HepG2 (cell line): ENCODE results near the gene CRYZL1. TPM values are rescaled to one million over a fixed set of nuclear protein-coding genes. Genes with fewer than 3 reads are reported as not detected.

Experiments used
- EHMT2 ChIP-seq: fragments of 200-600 bp; sonication (generic); IDR thresholded peaks from 2 replicates; pipeline ENCODE4 v1.7.0; 2017; ENCODE audit warnings: antibody characterized with exemption, low read depth, low read length, borderline replicate concordance
- ELF3 ChIP-seq: IDR thresholded peaks from 2 replicates; pipeline ENCODE4 v1.6.1; 2016; ENCODE audit warnings: missing genetic modification reagents, missing compliant biosample characterization
- FOSL2 ChIP-seq: sonication (generic); formaldehyde crosslinking; IDR thresholded peaks from 2 replicates; pipeline ENCODE4 v1.4.0; 2020; ENCODE audit warnings: missing genetic modification reagents
- FOXJ3 ChIP-seq: sonication (generic); formaldehyde crosslinking; IDR thresholded peaks from 2 replicates; pipeline ENCODE4 v1.4.0; 2020; ENCODE audit warnings: missing genetic modification reagents, mild to moderate bottlenecking, borderline replicate concordance
- HES4 ChIP-seq: sonication (generic); formaldehyde crosslinking; IDR thresholded peaks from 2 replicates; pipeline ENCODE4 v1.9.0; 2021; ENCODE audit warnings: mild to moderate bottlenecking, missing genetic modification reagents, borderline replicate concordance
- HOXA3 ChIP-seq: sonication (generic); formaldehyde crosslinking; IDR thresholded peaks from 2 replicates; pipeline ENCODE4 v1.5.0; 2020; ENCODE audit warnings: missing genetic modification reagents
- MAX ChIP-seq: IDR thresholded peaks from 2 replicates; pipeline ENCODE4 v1.6.1; 2012; ENCODE audit warnings: inconsistent platforms
- MTERF4 ChIP-seq: sonication (generic); formaldehyde crosslinking; IDR thresholded peaks from 2 replicates; pipeline ENCODE4 v1.8.0; 2023; ENCODE audit warnings: mild to moderate bottlenecking, missing genetic modification reagents
- MXI1 ChIP-seq: IDR thresholded peaks from 3 replicates; pipeline ENCODE4 v1.6.1; 2012; ENCODE audit warnings: low read depth, low read length, inconsistent platforms, borderline replicate concordance
- NBN ChIP-seq: fragments of 450-650 bp; conservative IDR thresholded peaks from 2 replicates; pipeline ENCODE4 v1.6.1; 2017
- NFYB ChIP-seq: sonication (generic); formaldehyde crosslinking; IDR thresholded peaks from 2 replicates; pipeline ENCODE4 v1.4.0; 2020; ENCODE audit warnings: missing genetic modification reagents
- NR2C2 ChIP-seq: sonication (generic); formaldehyde crosslinking; IDR thresholded peaks from 2 replicates; pipeline ENCODE4 v1.4.0; 2020; ENCODE audit warnings: missing genetic modification reagents, mild to moderate bottlenecking, moderate library complexity, borderline replicate concordance
- PAX8 ChIP-seq: sonication (generic); formaldehyde crosslinking; IDR thresholded peaks from 2 replicates; pipeline ENCODE4 v1.8.0; 2022; ENCODE audit warnings: mild to moderate bottlenecking, missing genetic modification reagents, borderline replicate concordance
- PBX2 ChIP-seq: IDR thresholded peaks from 2 replicates; pipeline ENCODE4 v1.6.1; 2016; ENCODE audit warnings: control low read depth
- SP4 ChIP-seq: sonication (generic); formaldehyde crosslinking; IDR thresholded peaks from 2 replicates; pipeline ENCODE4 v1.8.1; 2023; ENCODE audit warnings: mild to moderate bottlenecking, missing genetic modification reagents
- TFDP1 ChIP-seq: IDR thresholded peaks from 2 replicates; pipeline ENCODE4 v1.6.1; 2016; ENCODE audit warnings: missing compliant biosample characterization, missing genetic modification reagents, borderline replicate concordance
- ZBTB44 ChIP-seq: sonication (generic); formaldehyde crosslinking; IDR thresholded peaks from 2 replicates; pipeline ENCODE4 v1.4.0; 2020; ENCODE audit warnings: missing genetic modification reagents
- ZFP91 ChIP-seq: sonication (generic); formaldehyde crosslinking; IDR thresholded peaks from 2 replicates; pipeline ENCODE4 v1.9.0; 2022; ENCODE audit warnings: missing genetic modification reagents, mild to moderate bottlenecking, borderline replicate concordance
- ZNF138 ChIP-seq: sonication (generic); formaldehyde crosslinking; IDR thresholded peaks from 2 replicates; pipeline ENCODE4 v1.5.0; 2020; ENCODE audit warnings: mild to moderate bottlenecking, low read depth, missing genetic modification reagents
- ZNF225 ChIP-seq: sonication (generic); formaldehyde crosslinking; IDR thresholded peaks from 2 replicates; pipeline ENCODE4 v1.4.0; 2020; ENCODE audit warnings: mild to moderate bottlenecking, missing genetic modification reagents
- ZNF234 ChIP-seq: sonication (generic); formaldehyde crosslinking; conservative IDR thresholded peaks from 2 replicates; pipeline ENCODE4 v1.5.1; 2020; ENCODE audit warnings: mild to moderate bottlenecking, missing genetic modification reagents
- ZNF333 ChIP-seq: sonication (generic); formaldehyde crosslinking; IDR thresholded peaks from 2 replicates; pipeline ENCODE4 v1.4.0; 2020; ENCODE audit warnings: mild to moderate bottlenecking, missing genetic modification reagents, borderline replicate concordance
- ZNF543 ChIP-seq: sonication (generic); formaldehyde crosslinking; IDR thresholded peaks from 2 replicates; pipeline ENCODE4 v1.4.0; 2020; ENCODE audit warnings: mild to moderate bottlenecking, missing genetic modification reagents
- ZNF777 ChIP-seq: sonication (generic); formaldehyde crosslinking; IDR thresholded peaks from 2 replicates; pipeline ENCODE4 v1.4.0; 2020; ENCODE audit warnings: missing genetic modification reagents
- polyA plus RNA-seq, 8 experiments: library from polyadenylated mRNA; depleted of rRNA in 3 of 8; stranded (reverse) in 7 of 8; unstranded in 1 of 8; fragments of >200 nt; fragmentation: Illumina TruSeq in 4 of 8; extraction: Trizol in 4 of 8; gene quantifications; 2 replicates each; pipeline versions ENCODE4 v1.2.1 to v1.2.3, GENCODE V29; 2011 to 2016; ENCODE audit warnings: low read depth in 4 of 8, missing spikeins in 1 of 8, mixed read lengths in 1 of 8; ENCODE audit not compliant: insufficient read depth in 1 of 8
- total RNA-seq, 5 experiments: library from RNA; depleted of rRNA; stranded (reverse); fragments of >200 nt; fragmentation: Illumina TruSeq; extraction: Trizol; gene quantifications; 2 replicates each; pipeline ENCODE4 v1.2.3, GENCODE V29; 2016; ENCODE audit warnings: low read depth in 1 of 5

The CRYZL1 gene
- total and polyA plus RNA-seq, 2 of the 13 experiments (the other 11 are each of a cell fraction or from before 2014, with no cell fraction given), result 20.3 to 27.7 TPM

- TF ChIP-seq ZNF225 (CRISPR knock-in tag) (peak; percentile 64; the same call in 1 of the 2 replicates), NBN (no peak), ZNF543 (peak; percentile 53; the same call in 1 of the 2 replicates), ZFP91 (CRISPR knock-in tag) (peak; percentile 42; the same call in 1 of the 2 replicates), MXI1 (peak; percentile 92; the same call in 2 of the 3 replicates), NR2C2 (peak; percentile 62; the same call in 1 of the 2 replicates), ZNF138 (CRISPR knock-in tag) (no peak), ZBTB44 (CRISPR knock-in tag) (no peak), SP4 (CRISPR knock-in tag) (peak; percentile 87), HES4 (no peak), NFYB (CRISPR knock-in tag) (peak; percentile 90), PBX2 (peak; percentile 95), HOXA3 (peak; percentile 53; the same call in 1 of the 2 replicates), PAX8 (CRISPR knock-in tag) (no peak), ZNF333 (CRISPR knock-in tag) (0 out of 2 replicates have a peak, but pooled peaks have one; percentile 67), EHMT2 (no peak; the same call in 1 of the 2 replicates), ELF3 (CRISPR knock-in tag) (peak; percentile 13; the same call in 1 of the 2 replicates), ZNF234 (CRISPR knock-in tag) (no peak), MTERF4 (no peak), FOSL2 (peak; percentile 25; the same call in 1 of the 2 replicates), FOXJ3 (CRISPR knock-in tag) (no peak), MAX (peak; percentile 49), TFDP1 (CRISPR knock-in tag) (peak; percentile 49; the same call in 1 of the 2 replicates), ZNF777 (no peak)
Observed at GRCh38 chr21:33641352-33642026, at the start of gene CRYZL1 (continued).
